HEK293 (cell line): ENCODE data around the gene MRPS27.
A peak's percentile ranks its signal among the peaks of the same experiment; 100 is the strongest.

Source experiments
- CTCF ChIA-PET: fragments of 350-600 bp; formaldehyde crosslinking; extraction: SDS; loops from one replicate; lab custom pipeline; 2021; ENCODE audit warnings: antibody characterized with exemption; lab: Yijun Ruan, JAX
- POLR2A ChIA-PET: fragments of 300-600 bp; formaldehyde crosslinking; extraction: SDS; loops from one replicate; lab custom pipeline; 2020; ENCODE audit warnings: antibody characterized with exemption, inconsistent platforms; lab: Yijun Ruan, JAX
- H3K27ac ChIP-seq: fragments of 200-500 bp; sonication (Bioruptor generic); 2 replicates; pipeline ENCODE4 v1.5.1; 2014; ENCODE audit warnings: low read depth, low read length, control low read depth, inconsistent platforms; ENCODE audit errors: extremely low read depth
- H3K36me3 ChIP-seq, 2 experiments: fragments of 200-500 bp in 1 of 2; sonication (Bioruptor generic) in 1 of 2; 1 replicate in 1 of 2; 2 replicates in 1 of 2; pipeline ENCODE4 v1.5.1; 2014 to 2017; ENCODE audit warnings: inconsistent platforms in 2 of 2, low read length in 2 of 2; ENCODE audit not compliant: control insufficient read depth in 2 of 2, insufficient read depth in 1 of 2
- H3K4me1 ChIP-seq: fragments of 200-500 bp; sonication (Bioruptor generic); 2 replicates; pipeline ENCODE4 v1.5.1; 2014; ENCODE audit warnings: mild to moderate bottlenecking, low read length, inconsistent platforms; ENCODE audit not compliant: control insufficient read depth, insufficient read depth
- H3K4me3 ChIP-seq: 2 replicates; pipeline ENCODE4 v1.5.1; 2011; ENCODE audit warnings: low read depth, mild to moderate bottlenecking, control low read depth, low read length, moderate library complexity
- H3K9me3 ChIP-seq: fragments of 200-500 bp; sonication (Bioruptor generic); 2 replicates; pipeline ENCODE4 v1.5.1; 2014; ENCODE audit warnings: low read depth, low read length, inconsistent platforms; ENCODE audit not compliant: control insufficient read depth, insufficient read depth
- BCL11B ChIP-seq: fragments of 450-650 bp; formaldehyde crosslinking; IDR thresholded peaks from 2 replicates; pipeline ENCODE4 v1.5.1; 2016; ENCODE audit warnings: low read depth, missing biosample characterization, missing genetic modification characterization
- ZIC2 ChIP-seq: fragments of 450-650 bp; formaldehyde crosslinking; IDR thresholded peaks from 2 replicates; pipeline ENCODE4 v1.5.1; 2016; ENCODE audit warnings: missing biosample characterization, missing genetic modification characterization
- ZNF133 ChIP-seq: fragments of 450-650 bp; formaldehyde crosslinking; IDR thresholded peaks from 2 replicates; pipeline ENCODE4 v1.5.1; 2016; ENCODE audit warnings: missing biosample characterization, missing genetic modification characterization
- ZNF23 ChIP-seq: fragments of 450-650 bp; formaldehyde crosslinking; IDR thresholded peaks from 2 replicates; pipeline ENCODE4 v1.5.1; 2016; ENCODE audit warnings: missing biosample characterization, missing genetic modification characterization, borderline replicate concordance
- ZNF530 ChIP-seq: fragments of 450-650 bp; formaldehyde crosslinking; IDR thresholded peaks from 2 replicates; pipeline ENCODE4 v1.5.1; 2016; ENCODE audit warnings: low read depth, missing biosample characterization, missing genetic modification characterization
- ZNF596 ChIP-seq: fragments of 450-650 bp; IDR thresholded peaks from 2 replicates; pipeline ENCODE4 v1.5.0; 2018; ENCODE audit warnings: missing biosample characterization, mild to moderate bottlenecking, missing genetic modification characterization, moderate library complexity
- ZNF623 ChIP-seq: fragments of 450-650 bp; formaldehyde crosslinking; IDR thresholded peaks from 2 replicates; pipeline ENCODE4 v1.5.1; 2016; ENCODE audit warnings: missing biosample characterization, missing genetic modification characterization
- ZNF658 ChIP-seq: fragments of 450-650 bp; formaldehyde crosslinking; IDR thresholded peaks from 2 replicates; pipeline ENCODE4; 2016; ENCODE audit warnings: missing biosample characterization, missing genetic modification characterization
- ZNF792 ChIP-seq: fragments of 450-650 bp; formaldehyde crosslinking; IDR thresholded peaks from 2 replicates; pipeline ENCODE4 v1.5.1; 2016; ENCODE audit warnings: missing biosample characterization, missing genetic modification characterization
- TF ChIP-seq, protein P1 (sequence below): fragments of 450-650 bp; formaldehyde crosslinking; IDR thresholded peaks from 2 replicates; pipeline ENCODE4 v1.5.1; 2016; ENCODE audit warnings: missing biosample characterization, missing genetic modification characterization
- TF ChIP-seq, protein P2 (sequence below): fragments of 450-650 bp; formaldehyde crosslinking; IDR thresholded peaks from 2 replicates; pipeline ENCODE4 v1.5.1; 2017; ENCODE audit warnings: missing biosample characterization, missing genetic modification characterization
- TF ChIP-seq, protein P3 (sequence below): fragments of 450-650 bp; formaldehyde crosslinking; IDR thresholded peaks from 2 replicates; pipeline ENCODE4 v1.5.1; 2016; ENCODE audit warnings: missing biosample characterization, missing genetic modification characterization

The MRPS27 gene

DNA sequence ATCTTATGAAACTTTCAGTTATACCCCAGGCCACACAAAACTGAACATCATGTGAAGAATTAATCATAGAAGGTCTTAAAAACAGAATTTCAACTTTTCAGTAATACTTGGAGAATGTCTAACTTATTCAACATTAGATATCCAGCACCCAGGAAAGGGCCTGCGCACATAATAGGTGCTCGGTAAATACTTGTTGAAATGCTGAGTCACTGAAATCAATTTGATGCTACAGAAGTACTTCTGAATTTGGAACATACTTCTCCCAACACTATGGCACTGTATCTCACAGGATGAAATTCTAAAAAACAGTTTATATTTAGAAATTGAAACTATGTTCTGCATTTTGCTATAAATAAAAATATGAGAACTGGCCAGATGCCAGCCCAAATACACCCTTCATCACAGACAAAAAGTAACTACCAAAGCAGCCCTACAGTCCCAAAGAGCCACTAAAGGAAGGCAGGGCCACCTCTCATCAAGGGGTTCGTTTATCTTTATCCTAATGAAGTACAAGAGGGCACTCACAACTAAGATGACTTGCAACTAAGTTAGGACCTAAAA is 26.5 kb downstream of the MRPS27 start:
- CTCF ChIA-PET, result no interaction called here
- Histone ChIP-seq H3K36me3 (peaks cover 6 to 43% of the 10 kb centered on the region in 2 experiments; a peak in 2 of 3 replicates), H3K27ac (no peak overlapping the region), H3K4me3 (no peak overlapping the region), H3K4me1 (peaks cover 3% of the 10 kb centered on the region), H3K9me3 (no peaks in the 10 kb centered on the region)
- POLR2A ChIA-PET, result no interaction called here
- TF ChIP-seq ZNF792 (tag by site-specific recombination) (no peak), ZNF23 (no peak), BCL11B (tag by site-specific recombination) (no peak), ZNF596 (tag by site-specific recombination) (no peak), ZNF530 (tag by site-specific recombination) (no peak), ZNF658 (tag by site-specific recombination) (no peak), ZNF623 (tag by site-specific recombination) (no peak)
- TF ChIP-seq, protein P1, sequence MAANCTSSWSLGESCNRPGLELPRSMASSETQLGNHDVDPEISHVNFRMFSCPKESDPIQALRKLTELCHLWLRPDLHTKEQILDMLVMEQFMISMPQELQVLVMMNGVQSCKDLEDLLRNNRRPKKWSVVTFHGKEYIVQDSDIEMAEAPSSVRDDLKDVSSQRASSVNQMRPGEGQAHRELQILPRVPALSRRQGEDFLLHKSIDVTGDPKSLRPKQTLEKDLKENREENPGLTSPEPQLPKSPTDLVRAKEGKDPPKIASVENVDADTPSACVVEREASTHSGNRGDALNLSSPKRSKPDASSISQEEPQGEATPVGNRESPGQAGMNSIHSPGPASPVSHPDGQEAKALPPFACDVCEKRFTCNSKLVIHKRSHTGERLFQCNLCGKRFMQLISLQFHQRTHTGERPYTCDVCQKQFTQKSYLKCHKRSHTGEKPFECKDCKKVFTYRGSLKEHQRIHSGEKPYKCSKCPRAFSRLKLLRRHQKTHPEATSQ (tag by site-specific recombination), result no peak
- TF ChIP-seq, protein P2, sequence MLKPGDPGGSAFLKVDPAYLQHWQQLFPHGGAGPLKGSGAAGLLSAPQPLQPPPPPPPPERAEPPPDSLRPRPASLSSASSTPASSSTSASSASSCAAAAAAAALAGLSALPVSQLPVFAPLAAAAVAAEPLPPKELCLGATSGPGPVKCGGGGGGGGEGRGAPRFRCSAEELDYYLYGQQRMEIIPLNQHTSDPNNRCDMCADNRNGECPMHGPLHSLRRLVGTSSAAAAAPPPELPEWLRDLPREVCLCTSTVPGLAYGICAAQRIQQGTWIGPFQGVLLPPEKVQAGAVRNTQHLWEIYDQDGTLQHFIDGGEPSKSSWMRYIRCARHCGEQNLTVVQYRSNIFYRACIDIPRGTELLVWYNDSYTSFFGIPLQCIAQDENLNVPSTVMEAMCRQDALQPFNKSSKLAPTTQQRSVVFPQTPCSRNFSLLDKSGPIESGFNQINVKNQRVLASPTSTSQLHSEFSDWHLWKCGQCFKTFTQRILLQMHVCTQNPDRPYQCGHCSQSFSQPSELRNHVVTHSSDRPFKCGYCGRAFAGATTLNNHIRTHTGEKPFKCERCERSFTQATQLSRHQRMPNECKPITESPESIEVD, result no peak

DNA sequence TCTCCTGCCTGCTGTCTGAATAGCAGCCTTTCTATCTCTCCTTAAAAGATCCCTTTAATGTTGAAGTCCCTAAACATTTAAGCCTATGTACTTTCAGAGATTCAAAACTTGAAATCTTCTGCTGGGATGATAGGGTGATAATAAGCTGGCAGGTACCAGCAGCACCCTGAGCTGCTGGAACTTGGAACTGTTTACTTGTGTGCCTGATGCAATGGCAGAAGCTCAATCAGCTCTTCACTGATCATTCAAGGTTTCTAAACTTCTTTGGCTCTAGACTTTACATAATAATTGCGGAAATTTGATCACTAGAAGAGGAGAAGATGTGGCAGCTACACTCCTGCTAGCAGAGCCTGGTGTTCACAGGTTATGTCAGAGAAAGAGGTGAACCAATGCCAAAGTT is 27.6 kb downstream of the MRPS27 start:
- H3K4me1 ChIP-seq, result peaks cover 3% of the 10 kb centered on the region
- CTCF ChIA-PET, result no interaction called here
- H3K27ac ChIP-seq, result no peak overlapping the region
- H3K9me3 ChIP-seq, result no peaks in the 10 kb centered on the region
- TF ChIP-seq ZIC2 (tag by site-specific recombination), result no peak
- TF ChIP-seq, protein P3, sequence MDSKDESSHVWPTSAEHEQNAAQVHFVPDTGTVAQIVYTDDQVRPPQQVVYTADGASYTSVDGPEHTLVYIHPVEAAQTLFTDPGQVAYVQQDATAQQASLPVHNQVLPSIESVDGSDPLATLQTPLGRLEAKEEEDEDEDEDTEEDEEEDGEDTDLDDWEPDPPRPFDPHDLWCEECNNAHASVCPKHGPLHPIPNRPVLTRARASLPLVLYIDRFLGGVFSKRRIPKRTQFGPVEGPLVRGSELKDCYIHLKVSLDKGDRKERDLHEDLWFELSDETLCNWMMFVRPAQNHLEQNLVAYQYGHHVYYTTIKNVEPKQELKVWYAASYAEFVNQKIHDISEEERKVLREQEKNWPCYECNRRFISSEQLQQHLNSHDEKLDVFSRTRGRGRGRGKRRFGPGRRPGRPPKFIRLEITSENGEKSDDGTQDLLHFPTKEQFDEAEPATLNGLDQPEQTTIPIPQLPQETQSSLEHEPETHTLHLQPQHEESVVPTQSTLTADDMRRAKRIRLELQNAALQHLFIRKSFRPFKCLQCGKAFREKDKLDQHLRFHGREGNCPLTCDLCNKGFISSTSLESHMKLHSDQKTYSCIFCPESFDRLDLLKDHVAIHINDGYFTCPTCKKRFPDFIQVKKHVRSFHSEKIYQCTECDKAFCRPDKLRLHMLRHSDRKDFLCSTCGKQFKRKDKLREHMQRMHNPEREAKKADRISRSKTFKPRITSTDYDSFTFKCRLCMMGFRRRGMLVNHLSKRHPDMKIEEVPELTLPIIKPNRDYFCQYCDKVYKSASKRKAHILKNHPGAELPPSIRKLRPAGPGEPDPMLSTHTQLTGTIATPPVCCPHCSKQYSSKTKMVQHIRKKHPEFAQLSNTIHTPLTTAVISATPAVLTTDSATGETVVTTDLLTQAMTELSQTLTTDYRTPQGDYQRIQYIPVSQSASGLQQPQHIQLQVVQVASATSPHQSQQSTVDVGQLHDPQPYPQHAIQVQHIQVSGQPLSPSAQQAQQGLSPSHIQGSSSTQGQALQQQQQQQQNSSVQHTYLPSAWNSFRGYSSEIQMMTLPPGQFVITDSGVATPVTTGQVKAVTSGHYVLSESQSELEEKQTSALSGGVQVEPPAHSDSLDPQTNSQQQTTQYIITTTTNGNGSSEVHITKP (tag by site-specific recombination), result no peak
- no peak overlapping the region for H3K4me3 ChIP-seq
- POLR2A ChIA-PET, result no interaction called here
- H3K36me3 ChIP-seq, result peaks cover 6 to 46% of the 10 kb centered on the region in 2 experiments; a peak in 2 of 3 replicates

DNA sequence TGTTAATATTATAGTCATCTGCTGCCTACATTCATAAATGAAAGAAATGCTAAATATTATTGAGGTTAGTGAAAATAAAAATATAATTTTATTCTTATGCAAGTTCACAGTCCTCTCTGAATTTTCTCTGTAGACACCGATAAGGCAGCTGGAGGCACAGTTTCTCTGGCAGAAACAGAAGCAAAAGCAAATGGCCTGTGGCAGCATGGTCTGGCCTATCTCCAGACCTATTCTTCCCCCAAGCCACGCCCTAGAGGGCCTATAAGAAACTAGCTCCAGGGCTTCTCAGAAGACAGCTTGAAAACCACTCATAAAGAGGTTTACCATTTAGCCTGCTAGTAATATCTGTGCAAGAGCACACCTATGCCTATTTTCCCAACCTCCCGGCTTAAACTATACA is 28.4 kb downstream of the MRPS27 start:
- POLR2A ChIA-PET, result no interaction called here
- Histone ChIP-seq H3K4me1 (peaks cover 3% of the 10 kb centered on the region), H3K27ac (no peak overlapping the region), H3K4me3 (no peak overlapping the region), H3K36me3 (peaks cover 0 to 42% of the 10 kb centered on the region in 2 experiments; a peak in 1 of 3 replicates), H3K9me3 (no peaks in the 10 kb centered on the region)
- peak; percentile 82 for TF ChIP-seq ZNF623 (tag by site-specific recombination)
- no peak for TF ChIP-seq ZNF133 (tag by site-specific recombination)
- CTCF ChIA-PET, result no interaction called here
